Astrocyte (in vitro differentiated cells and primary cell): ENCODE measurements around the gene ERN1.

Experiments
- CTCF ChIP-seq: IDR thresholded peaks from 2 replicates; pipeline ENCODE4 v1.5.1; 2011; ENCODE audit warnings: low read depth, mild to moderate bottlenecking, inconsistent platforms, low read length, moderate library complexity; ENCODE audit not compliant: insufficient read depth
- EZH2 ChIP-seq: IDR thresholded peaks from 2 replicates; pipeline ENCODE4 v1.6.1; 2012; ENCODE audit warnings: mild to moderate bottlenecking, low read length, inconsistent platforms; ENCODE audit not compliant: insufficient read depth

GRCh38 chr17:63989622-63990345, 140.2 kb downstream of the ERN1 start:
- TF ChIP-seq EZH2 (peak; percentile 54), CTCF (no peak)
